ENCODE data around the gene TPST2.

The TPST2 gene

GRCh38 chr22:26565181-26565580, 24.8 kb downstream of the TPST2 start:
- TF ChIP-seq GATA1 (IDR thresholded peaks at IDR 0.05; ENCODE audit: low read depth, low read length) (no peak), POLR2A (IDR thresholded peaks at IDR 0.05; ENCODE audit: low read length) (no peak)
- DNase-seq, result no peak

GRCh38 chr22:26564672-26565071, 25.3 kb downstream of the TPST2 start:
- no peak for DNase-seq
- no peak for TF ChIP-seq GATA1 (IDR thresholded peaks at IDR 0.05; ENCODE audit: low read depth, low read length)
- TF ChIP-seq POLR2A (IDR thresholded peaks at IDR 0.05; ENCODE audit: low read length), result no peak

GRCh38 chr22:26564181-26564580, 25.8 kb downstream of the TPST2 start:
- no peak for DNase-seq
- TF ChIP-seq POLR2A (IDR thresholded peaks at IDR 0.05; ENCODE audit: low read length) (no peak), GATA1 (IDR thresholded peaks at IDR 0.05; ENCODE audit: low read depth, low read length) (no peak)

GRCh38 chr22:26563022-26563421, 26.9 kb downstream of the TPST2 start:
- no peak for TF ChIP-seq POLR2A (IDR thresholded peaks at IDR 0.05; ENCODE audit: low read length)
- TF ChIP-seq GATA1 (IDR thresholded peaks at IDR 0.05; ENCODE audit: low read depth, low read length), result no peak
- peak; percentile 20 to 47 for DNase-seq

- no peak for DNase-seq
- TF ChIP-seq POLR2A (IDR thresholded peaks at IDR 0.05; ENCODE audit: low read length), result no peak
- no peak for TF ChIP-seq GATA1 (IDR thresholded peaks at IDR 0.05; ENCODE audit: low read depth, low read length)
These were observed 28.0 kb downstream of the TPST2 start for GRCh38 chr22:26561756-26562417.

GRCh38 chr22:26559961-26560575, 29.9 kb downstream of the TPST2 start:
- TF ChIP-seq POLR2A (IDR thresholded peaks at IDR 0.05; ENCODE audit: low read length) (no peak), GATA1 (IDR thresholded peaks at IDR 0.05; ENCODE audit: low read depth, low read length) (no peak)
- no peak for DNase-seq

GRCh38 chr22:26558248-26558895, 31.6 kb downstream of the TPST2 start:
- DNase-seq, result no peak
- TF ChIP-seq POLR2A (IDR thresholded peaks at IDR 0.05; ENCODE audit: low read length) (no peak), GATA1 (IDR thresholded peaks at IDR 0.05; ENCODE audit: low read depth, low read length) (no peak)

GRCh38 chr22:26556904-26557303, 33.0 kb downstream of the TPST2 start:
- TF ChIP-seq POLR2A (IDR thresholded peaks at IDR 0.05; ENCODE audit: low read length) (no peak), GATA1 (IDR thresholded peaks at IDR 0.05; ENCODE audit: low read depth, low read length) (no peak)

GRCh38 chr22:26555478-26555877, 34.5 kb downstream of the TPST2 start:
- TF ChIP-seq POLR2A (IDR thresholded peaks at IDR 0.05; ENCODE audit: low read length) (no peak), GATA1 (IDR thresholded peaks at IDR 0.05; ENCODE audit: low read depth, low read length) (no peak)
- no peak for DNase-seq

More at GRCh38 chr22:26556904-26557303, 33.0 kb downstream of the TPST2 start:
- DNase-seq, result no peak

- DNase-seq, result no peak
- TF ChIP-seq POLR2A (IDR thresholded peaks at IDR 0.05; ENCODE audit: low read length), result no peak
- no peak for TF ChIP-seq GATA1 (IDR thresholded peaks at IDR 0.05; ENCODE audit: low read depth, low read length)
These were observed 35.0 kb downstream of the TPST2 start for GRCh38 chr22:26554956-26555355.

GRCh38 chr22:26553056-26553752, 36.7 kb downstream of the TPST2 start:
- TF ChIP-seq POLR2A (IDR thresholded peaks at IDR 0.05; ENCODE audit: low read length) (no peak), GATA1 (IDR thresholded peaks at IDR 0.05; ENCODE audit: low read depth, low read length) (no peak)
- no peak for DNase-seq

- DNase-seq, result no peak
- TF ChIP-seq GATA1 (IDR thresholded peaks at IDR 0.05; ENCODE audit: low read depth, low read length), result no peak
- no peak for TF ChIP-seq POLR2A (IDR thresholded peaks at IDR 0.05; ENCODE audit: low read length)
These were observed 37.5 kb downstream of the TPST2 start for GRCh38 chr22:26552466-26552865.

- DNase-seq, result no peak
- TF ChIP-seq GATA1 (IDR thresholded peaks at IDR 0.05; ENCODE audit: low read depth, low read length) (no peak), POLR2A (IDR thresholded peaks at IDR 0.05; ENCODE audit: low read length) (no peak)
These were observed 38.4 kb downstream of the TPST2 start for GRCh38 chr22:26551568-26551967.

- TF ChIP-seq GATA1 (IDR thresholded peaks at IDR 0.05; ENCODE audit: low read depth, low read length), result no peak
- no peak for TF ChIP-seq POLR2A (IDR thresholded peaks at IDR 0.05; ENCODE audit: low read length)
- no peak for DNase-seq
These were observed 39.4 kb downstream of the TPST2 start for GRCh38 chr22:26550498-26551033.
